ENCODE measurements around the gene DNAH7.
"Not testable (repeated sequence)": the region's sequence is repeated elsewhere in the genome, so short reads cannot be mapped to it uniquely, and the experiment has no call there.

Gene DNAH7

GRCh38 chr2:195956725-195957124 is 111.9 kb downstream of the DNAH7 start:
- no peaks in the 10 kb centered on the region for H3K4me1 ChIP-seq (ENCODE audit: control insufficient read depth, low read depth, low read length)
- H3K36me3 ChIP-seq (ENCODE audit: control insufficient read depth, low read depth, low read length): no peaks in the 10 kb centered on the region
- no peak overlapping the region for H3K27ac ChIP-seq (ENCODE audit: low read length)
- no peak overlapping the region for H3K9ac ChIP-seq (ENCODE audit: low read length)
- H3K27me3 ChIP-seq (ENCODE audit: control insufficient read depth, insufficient read depth, low read length): no peaks in the 10 kb centered on the region
- H3K9me3 ChIP-seq (ENCODE audit: control insufficient read depth, low read depth, low read length): no peaks in the 10 kb centered on the region
- H3K4me3 ChIP-seq (ENCODE audit: low read length): no peak overlapping the region

- Histone ChIP-seq H3K4me3 (ENCODE audit: low read length) (no peak overlapping the region), H3K36me3 (ENCODE audit: control insufficient read depth, low read depth, low read length) (no peaks in the 10 kb centered on the region), H3K9me3 (ENCODE audit: control insufficient read depth, low read depth, low read length) (no peaks in the 10 kb centered on the region), H3K27me3 (ENCODE audit: control insufficient read depth, insufficient read depth, low read length) (no peaks in the 10 kb centered on the region), H3K27ac (ENCODE audit: low read length) (no peak overlapping the region), H3K4me1 (ENCODE audit: control insufficient read depth, low read depth, low read length) (no peaks in the 10 kb centered on the region), H3K9ac (ENCODE audit: low read length) (no peak overlapping the region)
Observed at GRCh38 chr2:195945056-195945455, 123.6 kb downstream of the DNAH7 start.

GRCh38 chr2:195937176-195937575 is 131.5 kb downstream of the DNAH7 start:
- Histone ChIP-seq H3K36me3 (ENCODE audit: control insufficient read depth, low read depth, low read length) (no peaks in the 10 kb centered on the region), H3K9me3 (ENCODE audit: control insufficient read depth, low read depth, low read length) (no peaks in the 10 kb centered on the region), H3K4me1 (ENCODE audit: control insufficient read depth, low read depth, low read length) (no peaks in the 10 kb centered on the region), H3K9ac (ENCODE audit: low read length) (no peak overlapping the region), H3K27ac (ENCODE audit: low read length) (no peak overlapping the region), H3K27me3 (ENCODE audit: control insufficient read depth, insufficient read depth, low read length) (no peaks in the 10 kb centered on the region), H3K4me3 (ENCODE audit: low read length) (no peak overlapping the region)

- Histone ChIP-seq H3K4me3 (ENCODE audit: low read length) (no peak overlapping the region), H3K36me3 (ENCODE audit: control insufficient read depth, low read depth, low read length) (no peaks in the 10 kb centered on the region), H3K4me1 (ENCODE audit: control insufficient read depth, low read depth, low read length) (no peaks in the 10 kb centered on the region), H3K27ac (ENCODE audit: low read length) (no peak overlapping the region), H3K9me3 (ENCODE audit: control insufficient read depth, low read depth, low read length) (no peaks in the 10 kb centered on the region), H3K27me3 (ENCODE audit: control insufficient read depth, insufficient read depth, low read length) (no peaks in the 10 kb centered on the region), H3K9ac (ENCODE audit: low read length) (no peak overlapping the region)
Observed at GRCh38 chr2:195934484-195934883, 134.2 kb downstream of the DNAH7 start.

- Histone ChIP-seq H3K9me3 (ENCODE audit: control insufficient read depth, low read depth, low read length) (no peaks in the 10 kb centered on the region), H3K36me3 (ENCODE audit: control insufficient read depth, low read depth, low read length) (no peaks in the 10 kb centered on the region), H3K4me3 (ENCODE audit: low read length) (no peak overlapping the region), H3K27me3 (ENCODE audit: control insufficient read depth, insufficient read depth, low read length) (no peaks in the 10 kb centered on the region), H3K27ac (ENCODE audit: low read length) (no peak overlapping the region), H3K9ac (ENCODE audit: low read length) (no peak overlapping the region), H3K4me1 (ENCODE audit: control insufficient read depth, low read depth, low read length) (no peaks in the 10 kb centered on the region)
Observed at GRCh38 chr2:195929531-195929930, 139.1 kb downstream of the DNAH7 start.

- Histone ChIP-seq H3K4me1 (ENCODE audit: control insufficient read depth, low read depth, low read length) (no peaks in the 10 kb centered on the region), H3K36me3 (ENCODE audit: control insufficient read depth, low read depth, low read length) (no peaks in the 10 kb centered on the region), H3K4me3 (ENCODE audit: low read length) (no peak overlapping the region), H3K27me3 (ENCODE audit: control insufficient read depth, insufficient read depth, low read length) (no peaks in the 10 kb centered on the region), H3K27ac (ENCODE audit: low read length) (no peak overlapping the region), H3K9me3 (ENCODE audit: control insufficient read depth, low read depth, low read length) (no peaks in the 10 kb centered on the region), H3K9ac (ENCODE audit: low read length) (no peak overlapping the region)
Observed at GRCh38 chr2:195925120-195925519, 143.5 kb downstream of the DNAH7 start.

- H3K27me3 ChIP-seq (ENCODE audit: control insufficient read depth, insufficient read depth, low read length): no peaks in the 10 kb centered on the region
- no peaks in the 10 kb centered on the region for H3K9me3 ChIP-seq (ENCODE audit: control insufficient read depth, low read depth, low read length)
- H3K27ac ChIP-seq (ENCODE audit: low read length): no peak overlapping the region
- H3K4me3 ChIP-seq (ENCODE audit: low read length): no peak overlapping the region
- H3K4me1 ChIP-seq (ENCODE audit: control insufficient read depth, low read depth, low read length): no peaks in the 10 kb centered on the region
- no peak overlapping the region for H3K9ac ChIP-seq (ENCODE audit: low read length)
- H3K36me3 ChIP-seq (ENCODE audit: control insufficient read depth, low read depth, low read length): no peaks in the 10 kb centered on the region
Observed at GRCh38 chr2:195923889-195924288, 144.7 kb downstream of the DNAH7 start.

- not testable (repeated sequence) for H3K27me3 ChIP-seq (ENCODE audit: control insufficient read depth, insufficient read depth, low read length); H3K4me3 ChIP-seq (ENCODE audit: low read length); H3K36me3 ChIP-seq (ENCODE audit: control insufficient read depth, low read depth, low read length); H3K9me3 ChIP-seq (ENCODE audit: control insufficient read depth, low read depth, low read length); H3K27ac ChIP-seq (ENCODE audit: low read length); H3K4me1 ChIP-seq (ENCODE audit: control insufficient read depth, low read depth, low read length); H3K9ac ChIP-seq (ENCODE audit: low read length)
Observed at GRCh38 chr2:195917021-195917600, 151.5 kb downstream of the DNAH7 start.

GRCh38 chr2:195912079-195912478 is 156.6 kb downstream of the DNAH7 start:
- no peaks in the 10 kb centered on the region for H3K9me3 ChIP-seq (ENCODE audit: control insufficient read depth, low read depth, low read length)
- no peaks in the 10 kb centered on the region for H3K36me3 ChIP-seq (ENCODE audit: control insufficient read depth, low read depth, low read length)
- H3K27me3 ChIP-seq (ENCODE audit: control insufficient read depth, insufficient read depth, low read length): no peaks in the 10 kb centered on the region
- no peak overlapping the region for H3K9ac ChIP-seq (ENCODE audit: low read length)
- H3K27ac ChIP-seq (ENCODE audit: low read length): no peak overlapping the region
- no peak overlapping the region for H3K4me3 ChIP-seq (ENCODE audit: low read length)
- H3K4me1 ChIP-seq (ENCODE audit: control insufficient read depth, low read depth, low read length): no peaks in the 10 kb centered on the region

GRCh38 chr2:195910570-195910969 is 158.1 kb downstream of the DNAH7 start:
- Histone ChIP-seq H3K27me3 (ENCODE audit: control insufficient read depth, insufficient read depth, low read length) (no peaks in the 10 kb centered on the region), H3K36me3 (ENCODE audit: control insufficient read depth, low read depth, low read length) (no peaks in the 10 kb centered on the region), H3K27ac (ENCODE audit: low read length) (no peak overlapping the region), H3K9ac (ENCODE audit: low read length) (no peak overlapping the region), H3K9me3 (ENCODE audit: control insufficient read depth, low read depth, low read length) (no peaks in the 10 kb centered on the region), H3K4me3 (ENCODE audit: low read length) (no peak overlapping the region), H3K4me1 (ENCODE audit: control insufficient read depth, low read depth, low read length) (no peaks in the 10 kb centered on the region)

GRCh38 chr2:195909926-195910325 is 158.7 kb downstream of the DNAH7 start:
- Histone ChIP-seq H3K9ac (ENCODE audit: low read length) (no peak overlapping the region), H3K4me3 (ENCODE audit: low read length) (no peak overlapping the region), H3K36me3 (ENCODE audit: control insufficient read depth, low read depth, low read length) (no peaks in the 10 kb centered on the region), H3K9me3 (ENCODE audit: control insufficient read depth, low read depth, low read length) (no peaks in the 10 kb centered on the region), H3K4me1 (ENCODE audit: control insufficient read depth, low read depth, low read length) (no peaks in the 10 kb centered on the region), H3K27ac (ENCODE audit: low read length) (no peak overlapping the region), H3K27me3 (ENCODE audit: control insufficient read depth, insufficient read depth, low read length) (no peaks in the 10 kb centered on the region)

- Histone ChIP-seq H3K36me3 (ENCODE audit: control insufficient read depth, low read depth, low read length) (no peaks in the 10 kb centered on the region), H3K27ac (ENCODE audit: low read length) (no peak overlapping the region), H3K9me3 (ENCODE audit: control insufficient read depth, low read depth, low read length) (no peaks in the 10 kb centered on the region), H3K9ac (ENCODE audit: low read length) (no peak overlapping the region), H3K4me1 (ENCODE audit: control insufficient read depth, low read depth, low read length) (no peaks in the 10 kb centered on the region), H3K4me3 (ENCODE audit: low read length) (no peak overlapping the region), H3K27me3 (ENCODE audit: control insufficient read depth, insufficient read depth, low read length) (no peaks in the 10 kb centered on the region)
Observed at GRCh38 chr2:195907474-195907873, 161.2 kb downstream of the DNAH7 start.
